ENCODE data around the gene TAAR9. TPM values are rescaled to one million over a fixed set of nuclear protein-coding genes. Genes with fewer than 3 reads are reported as not detected.

TAAR9 gene
- polyA plus RNA-seq, 1 of the 3 experiments (the other 2 are of a cell fraction): not detected

- TF ChIP-seq IRF3 (IDR thresholded peaks at IDR 0.05; ENCODE audit: low read depth, low read length) (no peak), MEF2A (IDR thresholded peaks at IDR 0.05; ENCODE audit: borderline replicate concordance, low read depth) (no peak), SIN3A (IDR thresholded peaks at IDR 0.05; ENCODE audit: borderline replicate concordance, low read depth, low read length) (no peak), GATA2 (CRISPR knock-in tag; IDR thresholded peaks at IDR 0.05) (no peak), NFIC (IDR thresholded peaks at IDR 0.05; ENCODE audit: borderline replicate concordance) (no peak), CHD2 (IDR thresholded peaks at IDR 0.05; ENCODE audit: low read length, partially characterized antibody) (no peak), FOXM1 (IDR thresholded peaks at IDR 0.05; ENCODE audit: low read depth) (no peak), FOSL2 (IDR thresholded peaks at IDR 0.05; ENCODE audit: borderline replicate concordance, low read depth) (no peak), FOXJ3 (CRISPR knock-in tag; IDR thresholded peaks at IDR 0.05) (no peak), PBX3 (IDR thresholded peaks at IDR 0.05) (no peak)
- Histone ChIP-seq H3K4me1 (ENCODE audit: control insufficient read depth in 1 of 2, insufficient read depth in 2 of 2, low read depth in 1 of 2, low read length in 1 of 2) (no peaks in the 10 kb centered on the region), H3K79me2 (ENCODE audit: insufficient read depth) (no peaks in the 10 kb centered on the region), H3K4me2 (no peak overlapping the region), H3K9me2 (no peaks in the 10 kb centered on the region), H3K27ac (ENCODE audit: low read depth in 2 of 2, low read length in 1 of 2) (no peak overlapping the region), H3K27me3 (ENCODE audit: insufficient read depth) (peaks cover 21% of the 10 kb centered on the region), H3K9me3 (no peaks in the 10 kb centered on the region), H2AFZ (ENCODE audit: low read depth) (no peak overlapping the region), H3K4me3 (ENCODE audit: low read depth in 2 of 2, low read length in 1 of 2) (no peak overlapping the region), H3F3A (replicated peaks; ENCODE audit: insufficient read depth) (no peaks in the 10 kb centered on the region), H3K36me3 (replicated peaks in 1 of 2; ENCODE audit: control insufficient read depth in 1 of 2, insufficient read depth in 2 of 2, low read length in 1 of 2) (no peaks in the 10 kb centered on the region), H4K20me1 (ENCODE audit: insufficient read depth) (no peaks in the 10 kb centered on the region), H3K9ac (no peak overlapping the region)
- POLR2A ChIA-PET: no interaction called here
- no peak for DNase-seq
- CTCF ChIA-PET: interaction anchor here (2.4 kb wide), 1 partner anchor 257 kb away, joined by 7 read pairs; no protein-coding TSS in a partner anchor
- WGBS (ENCODE audit: low lambda C conversion rate): 4% methylated on average over 3 of the region's 3 CpGs
Observed at GRCh38 chr6:132537145-132537544, 932 bp upstream of the TAAR9 start.

GRCh38 chr6:132544826-132545225 lies 6.7 kb downstream of the TAAR9 start:
- CTCF ChIA-PET: interaction anchor here (1.5 to 2.7 kb wide), 2 partner anchors 15 to 265 kb away, joined by 7 to 22 read pairs; no protein-coding TSS in a partner anchor
- no peaks in the 10 kb centered on the region for H3K9me2 ChIP-seq
- H2AFZ ChIP-seq (ENCODE audit: low read depth): no peak overlapping the region
- no peaks in the 10 kb centered on the region for H3K4me1 ChIP-seq (ENCODE audit: control insufficient read depth in 1 of 2, insufficient read depth in 2 of 2, low read depth in 1 of 2, low read length in 1 of 2)
- DNase-seq: no peak
- peaks cover 29% of the 10 kb centered on the region for H3K27me3 ChIP-seq (ENCODE audit: insufficient read depth)
- no peaks in the 10 kb centered on the region for H3K9me3 ChIP-seq
- no peaks in the 10 kb centered on the region for H4K20me1 ChIP-seq (ENCODE audit: insufficient read depth)
- H3K27ac ChIP-seq (ENCODE audit: low read depth in 2 of 2, low read length in 1 of 2): no peak overlapping the region
- H3K36me3 ChIP-seq (replicated peaks in 1 of 2; ENCODE audit: control insufficient read depth in 1 of 2, insufficient read depth in 2 of 2, low read length in 1 of 2): no peaks in the 10 kb centered on the region
- H3K4me3 ChIP-seq (ENCODE audit: low read depth in 2 of 2, low read length in 1 of 2): no peak overlapping the region
- no peak overlapping the region for H3K9ac ChIP-seq
- no peak overlapping the region for H3K4me2 ChIP-seq
- POLR2A ChIA-PET: no interaction called here
- no peaks in the 10 kb centered on the region for H3K79me2 ChIP-seq (ENCODE audit: insufficient read depth)
- H3F3A ChIP-seq (replicated peaks; ENCODE audit: insufficient read depth): no peaks in the 10 kb centered on the region
- TF ChIP-seq ZBTB33 (IDR thresholded peaks at IDR 0.05; ENCODE audit: borderline replicate concordance, low read depth) (no peak), REST (IDR thresholded peaks at IDR 0.05; ENCODE audit: low read depth, low read length) (no peak), RFX5 (IDR thresholded peaks at IDR 0.05; ENCODE audit: low read length) (no peak), IRF3 (IDR thresholded peaks at IDR 0.05; ENCODE audit: low read depth, low read length) (no peak), RAD21 (IDR thresholded peaks at IDR 0.05; ENCODE audit: low read length) (no peak), FOXJ3 (CRISPR knock-in tag; IDR thresholded peaks at IDR 0.05) (no peak), YY1 (IDR thresholded peaks at IDR 0.05; ENCODE audit: low read depth) (no peak), EZH2phosphoT487 (IDR thresholded peaks at IDR 0.05; ENCODE audit: borderline replicate concordance, low read depth) (no peak), USF1 (IDR thresholded peaks at IDR 0.05; ENCODE audit: borderline replicate concordance, low read depth) (no peak)

Data from SK-N-SH (cell line).